GM21367 (cell line): ENCODE measurements around the gene L1TD1.
"Not testable (repeated sequence)": the region's sequence is repeated elsewhere in the genome, so short reads cannot be mapped to it uniquely, and the experiment has no call there.

Source experiments
- ATAC-seq: cut with Tn5 transposase; IDR thresholded peaks from one replicate; pipeline ENCODE4 v1.9.1; 2021; ENCODE audit not compliant: unreplicated experiment

Gene L1TD1

GRCh38 chr1:62198069-62198780, 3.6 kb downstream of the L1TD1 start:
- no peak for ATAC-seq

- no peak for ATAC-seq
Measured at GRCh38 chr1:62198781-62199125, 4.1 kb downstream of the L1TD1 start.

GRCh38 chr1:62207187-62207586, 12.5 kb downstream of the L1TD1 start:
- no peak for ATAC-seq

- ATAC-seq = no peak
Measured at GRCh38 chr1:62208087-62208486, 13.4 kb downstream of the L1TD1 start.

- no peak for ATAC-seq
Measured at GRCh38 chr1:62208970-62209369, 14.3 kb downstream of the L1TD1 start.

GRCh38 chr1:62209931-62210595, 15.4 kb downstream of the L1TD1 start:
- ATAC-seq = no peak

GRCh38 chr1:62210960-62211359, 16.3 kb downstream of the L1TD1 start:
- ATAC-seq = no peak

GRCh38 chr1:62212411-62212810, 17.8 kb downstream of the L1TD1 start:
- ATAC-seq = no peak

GRCh38 chr1:62213075-62213914, 18.6 kb downstream of the L1TD1 start:
- no peak for ATAC-seq

- no peak for ATAC-seq
Measured at GRCh38 chr1:62218604-62219003, 24.0 kb downstream of the L1TD1 start.

- ATAC-seq = not testable (repeated sequence)
Measured at GRCh38 chr1:62220456-62220855, 25.8 kb downstream of the L1TD1 start.

GRCh38 chr1:62221171-62221570, 26.5 kb downstream of the L1TD1 start:
- ATAC-seq = no peak

- no peak for ATAC-seq
Measured at GRCh38 chr1:62222321-62222720, 27.7 kb downstream of the L1TD1 start.

GRCh38 chr1:62224182-62224581, 29.5 kb downstream of the L1TD1 start:
- ATAC-seq = no peak

- no peak for ATAC-seq
Measured at GRCh38 chr1:62227496-62227895, 32.8 kb downstream of the L1TD1 start.

- no peak for ATAC-seq
Measured at GRCh38 chr1:62228136-62228882, 33.7 kb downstream of the L1TD1 start.

- ATAC-seq = no peak
Measured at GRCh38 chr1:62228883-62229187, 34.2 kb downstream of the L1TD1 start.

- no peak for ATAC-seq
Measured at GRCh38 chr1:62229468-62229867, 34.8 kb downstream of the L1TD1 start.

- ATAC-seq = no peak
Measured at GRCh38 chr1:62229932-62230331, 35.3 kb downstream of the L1TD1 start.

- no peak for ATAC-seq
Measured at GRCh38 chr1:62230718-62231117, 36.1 kb downstream of the L1TD1 start.

- ATAC-seq = no peak
Measured at GRCh38 chr1:62232871-62233278, 38.2 kb downstream of the L1TD1 start.
